Esophagus muscularis mucosa (tissue), 4 donors: Measurements from ENCODE around the gene HAPLN1.

Experiments
- CTCF ChIP-seq, 3 experiments: fragments of 200-600 bp in 2 of 3; fragments of 450-650 bp in 1 of 3; sonication (generic) in 2 of 3; IDR thresholded peaks; one replicate each; pipeline ENCODE4 v1.5.1; 2017 to 2019; ENCODE audit warnings: antibody characterized with exemption in 3 of 3, mild to moderate bottlenecking in 2 of 3, moderate library complexity in 1 of 3
- EP300 ChIP-seq: sonication (generic); formaldehyde crosslinking; IDR thresholded peaks from one replicate; pipeline ENCODE4 v1.6.1; 2017; ENCODE audit warnings: antibody characterized with exemption
- POLR2A ChIP-seq: fragments of 450-650 bp; IDR thresholded peaks from one replicate; pipeline ENCODE4 v1.6.1; 2017; ENCODE audit warnings: antibody characterized with exemption, moderate library complexity, mild to moderate bottlenecking, low read depth
- POLR2AphosphoS5 ChIP-seq, 2 donors: sonication (generic); formaldehyde crosslinking; IDR thresholded peaks; one replicate each; pipeline ENCODE4 v1.6.1; 2017; ENCODE audit warnings: antibody characterized with exemption in 2 of 2

- TF ChIP-seq POLR2A (no peak), POLR2AphosphoS5 (IDR thresholded peaks at IDR 0.05) (no peak), CTCF (IDR thresholded peaks at IDR 0.05) (peak; percentile 65 to 84 (median 70)), EP300 (no peak)
Observed at GRCh38 chr5:83718195-83718825, 2.3 kb downstream of the HAPLN1 start.
